Endothelial cell of umbilical vein (primary cell): ENCODE measurements around the gene UBASH3B. TPM values are rescaled to one million over a fixed set of nuclear protein-coding genes. Genes with fewer than 3 reads are reported as not detected.

Experiments used
- BruUV-seq: library from RNA; stranded (reverse); fragments of 400-500 nt; replicated peaks from 2 replicates; lab custom pipeline; 2021; lab: Mats Ljungman, UMichigan
- CTCF ChIA-PET: fragments of 300-600, 350-600 bp; sonication (Branson Sonifier 250); formaldehyde crosslinking; loops from one replicate; lab custom pipeline; 2021; ENCODE audit warnings: antibody characterized with exemption, inconsistent platforms; lab: Charles Lee
- POLR2A ChIA-PET: fragments of 300-600, 350-600 bp; sonication (Branson Sonifier 250); formaldehyde crosslinking; loops from one replicate; lab custom pipeline; 2021; ENCODE audit warnings: antibody characterized with exemption, inconsistent platforms; lab: Charles Lee
- DNase-seq: peaks from one replicate; pipeline ENCODE4 v3.0.0-alpha.2; 2011; ENCODE audit warnings: low read depth, low spot score
- FAIRE-seq: peaks from 2 replicates; lab custom pipeline; 2011; peaks lifted over from hg19 to GRCh38; lab: Jason Lieb, UNC
- H2AFZ ChIP-seq: 2 replicates; pipeline ENCODE4 v1.6.0; 2012; ENCODE audit warnings: low read depth, low read length, control low read depth, inconsistent platforms
- H3K27ac ChIP-seq: 2 replicates; pipeline ENCODE4 v1.5.1; 2011; ENCODE audit warnings: low read depth, mild to moderate bottlenecking, control low read depth, low read length, moderate library complexity; ENCODE audit not compliant: insufficient read depth
- H3K27me3 ChIP-seq, 2 experiments: 2 replicates each; pipeline versions ENCODE4 v1.6.0 to v1.6.1; 2011; ENCODE audit warnings: low read length in 2 of 2, mixed read lengths in 1 of 2; ENCODE audit not compliant: control insufficient read depth in 2 of 2, insufficient read depth in 2 of 2
- H3K36me3 ChIP-seq, 2 experiments: 2 replicates in 1 of 2; 3 replicates in 1 of 2; pipeline ENCODE4 v1.5.1; 2011; ENCODE audit warnings: low read length in 2 of 2, mild to moderate bottlenecking in 1 of 2, moderate library complexity in 1 of 2; ENCODE audit not compliant: control insufficient read depth in 2 of 2, insufficient read depth in 2 of 2; ENCODE audit errors: extremely low read depth in 1 of 2
- H3K4me1 ChIP-seq: 3 replicates; pipeline ENCODE4 v1.5.1; 2011; ENCODE audit warnings: mild to moderate bottlenecking, low read length; ENCODE audit not compliant: control insufficient read depth, insufficient read depth; ENCODE audit errors: extremely low read depth
- H3K4me2 ChIP-seq: 2 replicates; pipeline ENCODE4 v1.6.1; 2011; ENCODE audit warnings: low read length, control low read depth, mixed read lengths; ENCODE audit not compliant: insufficient read depth
- H3K4me3 ChIP-seq, 3 experiments: fragments of 200-600 bp in 1 of 3; sonication (generic), shearing (Covaris generic) in 1 of 3; replicated peaks in 1 of 3; 2 replicates each; pipeline ENCODE4 v1.5.1; 2011 to 2016; ENCODE audit warnings: control low read depth in 3 of 3, low read length in 3 of 3, mild to moderate bottlenecking in 2 of 3, inconsistent platforms in 1 of 3, low read depth in 1 of 3, moderate library complexity in 1 of 3; ENCODE audit not compliant: insufficient read depth in 1 of 3
- H3K79me2 ChIP-seq: 2 replicates; pipeline ENCODE4 v1.6.0; 2012; ENCODE audit warnings: low read length, inconsistent platforms; ENCODE audit not compliant: control insufficient read depth, insufficient read depth
- H3K9ac ChIP-seq: replicated peaks from 2 replicates; pipeline ENCODE3; 2011; ENCODE audit warnings: low read length, control low read depth; ENCODE audit not compliant: insufficient read depth; ENCODE audit errors: extremely low read depth
- H3K9me1 ChIP-seq: replicated peaks from 3 replicates; pipeline ENCODE4 v1.6.0; 2011; ENCODE audit warnings: mild to moderate bottlenecking, low read length; ENCODE audit not compliant: control insufficient read depth, insufficient read depth; ENCODE audit errors: extremely low read depth
- H3K9me3 ChIP-seq: replicated peaks from 2 replicates; pipeline ENCODE4 v1.5.1; 2012; ENCODE audit warnings: low read length, inconsistent platforms; ENCODE audit not compliant: control insufficient read depth, insufficient read depth
- H4K20me1 ChIP-seq: replicated peaks from 2 replicates; pipeline ENCODE3; 2011; ENCODE audit warnings: mild to moderate bottlenecking, low read length; ENCODE audit not compliant: control insufficient read depth, insufficient read depth; ENCODE audit errors: extremely low read depth
- EZH2 ChIP-seq: IDR thresholded peaks from 2 replicates; pipeline ENCODE4 v1.6.1; 2012; ENCODE audit warnings: borderline replicate concordance, low read depth, mild to moderate bottlenecking, moderate library complexity, low read length, inconsistent platforms; ENCODE audit not compliant: severe bottlenecking
- FOS ChIP-seq: IDR thresholded peaks from 2 replicates; pipeline ENCODE4 v1.6.1; 2011; ENCODE audit warnings: mild to moderate bottlenecking, low read length, moderate library complexity, borderline replicate concordance; ENCODE audit not compliant: insufficient read depth
- GATA2 ChIP-seq: IDR thresholded peaks from 2 replicates; pipeline ENCODE4 v1.7.0; 2011; ENCODE audit warnings: low read depth, mild to moderate bottlenecking, moderate library complexity, mixed read lengths, low read length; ENCODE audit not compliant: insufficient read length, insufficient read depth
- JUN ChIP-seq: IDR thresholded peaks from 2 replicates; pipeline ENCODE4 v1.6.1; 2011; ENCODE audit warnings: borderline replicate concordance, low read depth; ENCODE audit not compliant: insufficient read length, insufficient read depth
- MYC ChIP-seq: IDR thresholded peaks from one replicate; pipeline ENCODE4 v1.6.1; 2011; ENCODE audit warnings: mild to moderate bottlenecking, low read depth, low read length
- POLR2A ChIP-seq: IDR thresholded peaks from 2 replicates; pipeline ENCODE4 v1.6.1; 2012; ENCODE audit warnings: low read depth, mild to moderate bottlenecking, control low read depth, low read length
- POLR2AphosphoS5 ChIP-seq: IDR thresholded peaks from 2 replicates; pipeline ENCODE4 v1.6.1; 2012; ENCODE audit warnings: low read depth, mild to moderate bottlenecking, control low read depth, low read length, moderate library complexity; ENCODE audit not compliant: insufficient read depth
- dilution Hi-C: fragments of 300-500 bp; cut with MboI; formaldehyde crosslinking; loops from one replicate; pipeline ENCODE4 v1.15.0; 2019; ENCODE audit warnings: low sequenced_read_pairs; ENCODE audit not compliant: extremely low pct_ligation_motif_present
- intact Hi-C: fragments of 100-400 bp; cut with micrococcal nuclease; formaldehyde crosslinking; loops from one replicate; pipeline ENCODE4 v1.10.0; 2022
- polyA plus RNA-seq, 4 experiments: library from polyadenylated mRNA; depleted of rRNA in 3 of 4; stranded (reverse) in 3 of 4; unstranded in 1 of 4; fragments of >200 nt; gene quantifications; 2 replicates each; pipeline versions ENCODE4 v1.2.1 to v1.2.3, GENCODE V29; 2011 to 2012; ENCODE audit warnings: missing spikeins in 1 of 4
- total RNA-seq: library from RNA; stranded (reverse); gene quantifications from 2 replicates; pipeline ENCODE4 v1.2.3, GENCODE V29; 2021
- TF ChIP-seq, protein P1 (sequence below): IDR thresholded peaks from 2 replicates; pipeline ENCODE4 v1.6.1; 2011; ENCODE audit not compliant: insufficient read depth, insufficient read length
- TF ChIP-seq, protein P2 (sequence below), 2 donors: IDR thresholded peaks; 1 replicate in 1 of 2; 2 replicates in 1 of 2; pipeline ENCODE4 v1.5.1; 2011; ENCODE audit warnings: low read length in 2 of 2, mild to moderate bottlenecking in 2 of 2, moderate library complexity in 2 of 2, control low read depth in 1 of 2, inconsistent platforms in 1 of 2, low read depth in 1 of 2; ENCODE audit not compliant: insufficient read depth in 1 of 2; ENCODE audit errors: extremely low read depth in 1 of 2

Gene UBASH3B
- total and polyA plus RNA-seq, 2 donors (not counting 3 experiments of a cell fraction or from before 2014, with no cell fraction given): 23.7 to 38.1 TPM

DNA sequence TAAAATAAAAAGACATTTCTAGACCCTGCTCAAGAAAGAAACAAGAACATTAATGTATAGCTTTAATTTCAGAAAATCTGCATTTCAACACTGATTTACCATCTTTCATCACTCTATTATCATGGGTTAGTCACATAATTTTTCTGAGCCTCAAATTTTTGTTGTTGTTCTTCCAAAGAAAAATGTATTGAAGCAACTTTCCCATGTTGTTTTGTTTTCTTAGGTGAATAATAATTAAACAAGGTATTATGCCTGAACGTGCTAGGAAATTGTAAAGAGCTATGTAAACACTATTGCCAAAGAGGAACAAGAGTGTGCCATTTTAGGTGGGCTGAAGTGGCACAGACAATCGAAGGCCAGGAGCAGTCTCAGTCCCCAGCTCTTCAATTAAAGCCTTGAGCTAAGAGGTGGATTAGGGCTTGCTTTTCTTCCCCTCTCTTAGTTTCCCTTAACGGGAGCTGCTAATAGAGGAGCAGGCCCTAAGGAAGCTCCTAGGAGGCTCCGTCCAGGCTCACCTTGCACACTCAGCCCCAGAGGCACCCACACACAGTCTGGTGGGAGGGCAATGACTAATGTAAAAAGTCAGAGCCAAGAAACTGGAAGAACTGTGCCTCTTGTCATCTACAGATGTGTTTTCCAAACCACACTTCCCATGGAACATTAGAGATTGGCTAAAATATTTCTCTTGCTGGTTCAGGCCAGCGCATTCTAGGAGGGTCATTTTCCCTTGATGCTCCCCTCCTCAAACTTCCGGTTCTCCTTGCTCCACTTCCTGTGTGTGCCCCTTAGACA lies 8.8 kb upstream of the UBASH3B start:
- Histone ChIP-seq H3K4me3 (no peak overlapping the region), H3K79me2 (no peaks in the 10 kb centered on the region), H3K9me1 (no peaks in the 10 kb centered on the region), H3K9ac (no peak overlapping the region), H3K27me3 (no peaks in the 10 kb centered on the region), H3K4me2 (no peak overlapping the region), H3K27ac (no peak overlapping the region), H3K9me3 (no peaks in the 10 kb centered on the region), H2AFZ (peak overlapping the region; percentile 46), H3K4me1 (peaks cover 32% of the 10 kb centered on the region), H3K36me3 (no peaks in the 10 kb centered on the region), H4K20me1 (no peaks in the 10 kb centered on the region)
- TF ChIP-seq MYC (no peak), POLR2A (no peak), POLR2AphosphoS5 (no peak), FOS (no peak), GATA2 (no peak), EZH2 (no peak), JUN (no peak)
- TF ChIP-seq, protein P1, sequence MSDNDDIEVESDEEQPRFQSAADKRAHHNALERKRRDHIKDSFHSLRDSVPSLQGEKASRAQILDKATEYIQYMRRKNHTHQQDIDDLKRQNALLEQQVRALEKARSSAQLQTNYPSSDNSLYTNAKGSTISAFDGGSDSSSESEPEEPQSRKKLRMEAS: no peak
- TF ChIP-seq, protein P2, sequence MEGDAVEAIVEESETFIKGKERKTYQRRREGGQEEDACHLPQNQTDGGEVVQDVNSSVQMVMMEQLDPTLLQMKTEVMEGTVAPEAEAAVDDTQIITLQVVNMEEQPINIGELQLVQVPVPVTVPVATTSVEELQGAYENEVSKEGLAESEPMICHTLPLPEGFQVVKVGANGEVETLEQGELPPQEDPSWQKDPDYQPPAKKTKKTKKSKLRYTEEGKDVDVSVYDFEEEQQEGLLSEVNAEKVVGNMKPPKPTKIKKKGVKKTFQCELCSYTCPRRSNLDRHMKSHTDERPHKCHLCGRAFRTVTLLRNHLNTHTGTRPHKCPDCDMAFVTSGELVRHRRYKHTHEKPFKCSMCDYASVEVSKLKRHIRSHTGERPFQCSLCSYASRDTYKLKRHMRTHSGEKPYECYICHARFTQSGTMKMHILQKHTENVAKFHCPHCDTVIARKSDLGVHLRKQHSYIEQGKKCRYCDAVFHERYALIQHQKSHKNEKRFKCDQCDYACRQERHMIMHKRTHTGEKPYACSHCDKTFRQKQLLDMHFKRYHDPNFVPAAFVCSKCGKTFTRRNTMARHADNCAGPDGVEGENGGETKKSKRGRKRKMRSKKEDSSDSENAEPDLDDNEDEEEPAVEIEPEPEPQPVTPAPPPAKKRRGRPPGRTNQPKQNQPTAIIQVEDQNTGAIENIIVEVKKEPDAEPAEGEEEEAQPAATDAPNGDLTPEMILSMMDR (IDR thresholded peaks at IDR 0.05; ENCODE audit: extremely low read depth in 1 of 2, insufficient read depth in 1 of 2, low read depth in 1 of 2, low read length in 2 of 2): no peak
- FAIRE-seq: no peak
- ChIA-PET POLR2A (interaction anchor here (1.1 kb wide), 1 partner anchor 8 kb away, joined by 3 read pairs; the partner anchor contains the start of gene UBASH3B), CTCF (interaction anchor here (1.2 to 3.1 kb wide), 5 partner anchors 9 to 149 kb away, joined by 3 to 16 read pairs (median 9); partner anchors contain the start of gene UBASH3B)
- DNase-seq: no peak
- no TSS peak for BruUV-seq
- dilution Hi-C loops: no loop called here
- intact Hi-C loops: no loop called here
